ENCODE results near the gene EPHB1. TPM values are rescaled to one million over a fixed set of nuclear protein-coding genes. Genes with fewer than 3 reads are reported as not detected.

Gene EPHB1
- total RNA-seq, 2 donors from 2014 or later, result 2.3 to 21.2 TPM

DNA sequence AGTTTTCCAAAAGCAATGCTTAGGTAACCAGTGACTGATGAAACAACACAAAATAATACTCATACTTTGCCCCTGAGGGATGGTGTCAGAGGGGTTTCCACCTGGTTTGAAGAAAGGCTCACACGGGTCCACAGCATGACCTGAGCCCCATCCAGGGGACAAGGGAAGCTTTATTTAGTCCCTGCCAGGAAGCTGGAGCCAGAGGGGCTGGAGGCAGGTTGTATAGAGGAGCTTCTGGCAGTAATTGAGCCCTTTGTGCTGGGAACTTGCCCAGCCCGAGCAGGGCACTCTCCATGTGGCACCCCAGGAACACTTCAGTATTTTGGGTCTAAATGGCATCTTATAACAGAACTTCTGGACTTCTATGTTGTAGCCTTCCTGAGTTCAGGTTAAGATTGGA lies 39.2 kb upstream of the EPHB1 start:
- no peak overlapping the region for H3K27ac ChIP-seq
- no peaks in the 10 kb centered on the region for H3K9me3 ChIP-seq
- 61% methylated on average over 2 of the region's 2 CpGs for WGBS
- DNase-seq (ENCODE audit: low spot score), result no peak
- H3K4me1 ChIP-seq (replicated peaks), result no peaks in the 10 kb centered on the region
- no peaks in the 10 kb centered on the region for H3K36me3 ChIP-seq
- TF ChIP-seq, protein P1, sequence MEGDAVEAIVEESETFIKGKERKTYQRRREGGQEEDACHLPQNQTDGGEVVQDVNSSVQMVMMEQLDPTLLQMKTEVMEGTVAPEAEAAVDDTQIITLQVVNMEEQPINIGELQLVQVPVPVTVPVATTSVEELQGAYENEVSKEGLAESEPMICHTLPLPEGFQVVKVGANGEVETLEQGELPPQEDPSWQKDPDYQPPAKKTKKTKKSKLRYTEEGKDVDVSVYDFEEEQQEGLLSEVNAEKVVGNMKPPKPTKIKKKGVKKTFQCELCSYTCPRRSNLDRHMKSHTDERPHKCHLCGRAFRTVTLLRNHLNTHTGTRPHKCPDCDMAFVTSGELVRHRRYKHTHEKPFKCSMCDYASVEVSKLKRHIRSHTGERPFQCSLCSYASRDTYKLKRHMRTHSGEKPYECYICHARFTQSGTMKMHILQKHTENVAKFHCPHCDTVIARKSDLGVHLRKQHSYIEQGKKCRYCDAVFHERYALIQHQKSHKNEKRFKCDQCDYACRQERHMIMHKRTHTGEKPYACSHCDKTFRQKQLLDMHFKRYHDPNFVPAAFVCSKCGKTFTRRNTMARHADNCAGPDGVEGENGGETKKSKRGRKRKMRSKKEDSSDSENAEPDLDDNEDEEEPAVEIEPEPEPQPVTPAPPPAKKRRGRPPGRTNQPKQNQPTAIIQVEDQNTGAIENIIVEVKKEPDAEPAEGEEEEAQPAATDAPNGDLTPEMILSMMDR (IDR thresholded peaks at IDR 0.05), result no peak
- no peak for TF ChIP-seq POLR2AphosphoS5 (IDR thresholded peaks at IDR 0.05)
- no peak for TF ChIP-seq POLR2A (IDR thresholded peaks at IDR 0.05)
- intact Hi-C loops (cut with DNase I), result loop anchor here (2.0 kb wide), 2 partner anchors 105 to 155 kb away; partner anchors contain the start of gene KY
- H3K27me3 ChIP-seq (replicated peaks; ENCODE audit: insufficient read depth), result no peaks in the 10 kb centered on the region
- no peak overlapping the region for H3K4me3 ChIP-seq

GRCh38 chr3:134757549-134758069 lies 37.5 kb upstream of the EPHB1 start:
- H3K9me3 ChIP-seq, result no peaks in the 10 kb centered on the region
- intact Hi-C loops (cut with DNase I), result no loop called here
- TF ChIP-seq POLR2A (IDR thresholded peaks at IDR 0.05), result no peak
- TF ChIP-seq, protein P1 (IDR thresholded peaks at IDR 0.05), result no peak
- TF ChIP-seq POLR2AphosphoS5 (IDR thresholded peaks at IDR 0.05), result no peak
- no peaks in the 10 kb centered on the region for H3K36me3 ChIP-seq
- no peak overlapping the region for H3K27ac ChIP-seq
- 80% methylated on average over 3 of the region's 3 CpGs for WGBS
- no peak for DNase-seq (ENCODE audit: low spot score)
- H3K4me3 ChIP-seq, result no peak overlapping the region
- no peaks in the 10 kb centered on the region for H3K4me1 ChIP-seq (replicated peaks)
- no peaks in the 10 kb centered on the region for H3K27me3 ChIP-seq (replicated peaks; ENCODE audit: insufficient read depth)

DNA sequence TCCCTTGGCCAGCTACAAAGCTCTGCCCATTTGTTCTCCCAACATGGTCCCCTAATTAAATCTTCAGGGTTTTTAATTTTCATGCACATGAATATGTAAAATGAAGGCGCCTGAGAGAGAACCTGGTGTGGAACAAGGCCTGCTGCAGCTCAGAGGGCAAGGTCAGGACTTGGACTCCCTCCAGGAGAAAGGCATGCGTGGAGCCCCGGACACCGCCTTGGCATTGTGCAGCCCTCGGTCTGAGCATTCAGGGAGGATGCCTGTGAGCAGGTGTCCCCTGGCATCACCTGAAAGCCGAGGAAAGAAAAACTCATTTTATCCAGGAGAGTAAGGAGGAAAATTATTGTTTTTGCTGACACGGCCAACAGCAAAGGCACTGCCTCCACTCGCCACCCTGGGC lies 33.8 kb upstream of the EPHB1 start:
- Histone ChIP-seq H3K27me3 (replicated peaks; ENCODE audit: insufficient read depth) (no peaks in the 10 kb centered on the region), H3K36me3 (no peaks in the 10 kb centered on the region), H3K9me3 (no peaks in the 10 kb centered on the region), H3K4me3 (no peak overlapping the region), H3K4me1 (replicated peaks) (no peaks in the 10 kb centered on the region), H3K27ac (no peak overlapping the region)
- intact Hi-C loops (cut with DNase I), result no loop called here
- WGBS, result 65% methylated on average over 8 of the region's 8 CpGs
- no peak for DNase-seq (ENCODE audit: low spot score)
- TF ChIP-seq POLR2AphosphoS5 (IDR thresholded peaks at IDR 0.05) (no peak), POLR2A (IDR thresholded peaks at IDR 0.05) (no peak)
- TF ChIP-seq, protein P1 (IDR thresholded peaks at IDR 0.05), result no peak

GRCh38 chr3:134762016-134762415 lies 33.0 kb upstream of the EPHB1 start:
- Histone ChIP-seq H3K4me1 (replicated peaks) (no peaks in the 10 kb centered on the region), H3K9me3 (no peaks in the 10 kb centered on the region), H3K27ac (no peak overlapping the region), H3K4me3 (no peak overlapping the region), H3K36me3 (no peaks in the 10 kb centered on the region), H3K27me3 (replicated peaks; ENCODE audit: insufficient read depth) (no peaks in the 10 kb centered on the region)
- no peak for DNase-seq (ENCODE audit: low spot score)
- TF ChIP-seq, protein P1 (IDR thresholded peaks at IDR 0.05), result no peak
- TF ChIP-seq POLR2AphosphoS5 (IDR thresholded peaks at IDR 0.05) (no peak), POLR2A (IDR thresholded peaks at IDR 0.05) (no peak)
- intact Hi-C loops (cut with DNase I), result no loop called here
- WGBS, result 94% methylated on average over 4 of the region's 4 CpGs

DNA sequence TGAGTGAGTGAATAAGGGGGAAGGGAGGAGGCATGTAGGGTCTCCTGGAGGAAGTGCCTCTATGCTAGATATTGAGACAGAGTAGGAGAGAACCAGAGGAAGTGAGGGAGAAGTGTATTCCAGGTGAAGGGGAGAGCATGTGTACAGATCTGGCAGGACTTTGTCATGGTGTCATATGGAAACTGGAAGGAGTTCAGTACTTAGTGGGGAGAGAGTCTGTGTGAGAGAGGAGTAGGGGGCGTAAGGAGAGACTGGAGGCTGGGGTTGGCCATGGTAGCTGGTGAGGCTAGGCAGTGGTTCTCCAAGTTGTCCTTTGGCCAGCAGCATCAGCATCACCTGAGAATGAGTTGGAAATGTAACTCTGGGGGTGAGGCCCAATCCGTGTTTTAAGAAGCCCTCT lies 29.6 kb upstream of the EPHB1 start:
- WGBS, result 90% methylated on average over 2 of the region's 2 CpGs
- intact Hi-C loops (cut with DNase I), result no loop called here
- Histone ChIP-seq H3K4me1 (replicated peaks) (no peaks in the 10 kb centered on the region), H3K27me3 (replicated peaks; ENCODE audit: insufficient read depth) (no peaks in the 10 kb centered on the region), H3K4me3 (no peak overlapping the region), H3K9me3 (no peaks in the 10 kb centered on the region), H3K27ac (no peak overlapping the region), H3K36me3 (no peaks in the 10 kb centered on the region)
- no peak for TF ChIP-seq POLR2AphosphoS5 (IDR thresholded peaks at IDR 0.05)
- no peak for TF ChIP-seq POLR2A (IDR thresholded peaks at IDR 0.05)
- TF ChIP-seq, protein P1 (IDR thresholded peaks at IDR 0.05), result no peak
- DNase-seq (ENCODE audit: low spot score), result no peak
